Measurements from ENCODE around the gene OR52E4.

OR52E4 gene

GRCh38 chr11:5929571-5930368 lies 49.3 kb downstream of the OR52E4 start:
- no peaks in the 10 kb centered on the region for H3K27me3 ChIP-seq (replicated peaks)
- no peak overlapping the region for H3K4me3 ChIP-seq (ENCODE audit: low read depth, low read length)
- TF ChIP-seq CTCF (IDR thresholded peaks at IDR 0.05; ENCODE audit: low read depth, low read length, missing control alignments) = no peak
- no peaks in the 10 kb centered on the region for H3K36me3 ChIP-seq (replicated peaks)
- in situ Hi-C loops (cut with HindIII; ENCODE audit: low pct_ligation_motif_present, low sequenced_read_pairs) = no loop called here
- H3K27ac ChIP-seq = no peak overlapping the region
- no peak for DNase-seq

DNA sequence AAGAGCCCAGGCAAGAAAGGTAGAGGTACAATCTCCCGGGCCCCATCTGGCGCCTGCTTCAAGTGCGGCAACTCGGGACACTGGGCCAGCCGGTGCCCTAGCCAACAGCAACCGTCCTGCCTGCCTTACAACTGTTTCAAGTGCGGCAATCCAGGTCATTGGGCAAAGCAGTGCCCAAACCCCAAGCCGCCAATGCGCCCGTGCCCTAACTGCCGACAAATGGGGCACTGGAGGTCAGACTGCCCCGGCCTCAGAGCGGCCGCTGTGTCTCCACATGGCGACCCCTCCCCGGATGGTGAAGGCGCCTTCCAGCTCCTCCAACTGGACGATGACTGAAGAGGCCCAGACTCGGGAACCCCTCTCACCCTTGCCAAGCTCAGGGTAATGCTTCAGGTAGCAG lies 50.2 kb downstream of the OR52E4 start:
- Histone ChIP-seq H3K36me3 (replicated peaks) (no peaks in the 10 kb centered on the region), H3K27me3 (replicated peaks) (no peaks in the 10 kb centered on the region), H3K27ac (no peak overlapping the region), H3K4me3 (ENCODE audit: low read depth, low read length) (no peak overlapping the region)
- no peak for TF ChIP-seq CTCF (IDR thresholded peaks at IDR 0.05; ENCODE audit: low read depth, low read length, missing control alignments)
- DNase-seq = no peak
- in situ Hi-C loops (cut with HindIII; ENCODE audit: low pct_ligation_motif_present, low sequenced_read_pairs) = no loop called here

DNA sequence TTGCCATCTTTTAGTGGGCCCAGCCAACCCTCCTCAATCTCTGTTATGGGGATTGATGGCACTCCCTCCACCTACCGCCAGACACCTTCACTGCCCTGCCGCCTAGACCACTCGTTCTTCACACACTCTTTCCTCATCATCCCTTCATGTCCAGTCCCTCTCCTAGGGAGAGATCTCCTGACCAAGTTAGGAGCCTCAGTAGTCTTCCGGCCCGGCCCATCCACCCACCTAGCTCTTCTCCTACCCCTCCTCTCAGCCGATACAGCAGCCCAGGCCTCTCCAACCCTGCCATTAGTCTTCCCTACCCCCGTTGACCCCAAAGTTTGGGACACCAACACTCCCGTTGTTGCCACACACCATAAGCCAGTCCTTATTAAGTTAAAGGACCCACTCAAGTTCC lies 50.6 kb downstream of the OR52E4 start:
- Histone ChIP-seq H3K27ac (no peak overlapping the region), H3K36me3 (replicated peaks) (no peaks in the 10 kb centered on the region), H3K4me3 (ENCODE audit: low read depth, low read length) (no peak overlapping the region), H3K27me3 (replicated peaks) (no peaks in the 10 kb centered on the region)
- DNase-seq = no peak
- no peak for TF ChIP-seq CTCF (IDR thresholded peaks at IDR 0.05; ENCODE audit: low read depth, low read length, missing control alignments)
- in situ Hi-C loops (cut with HindIII; ENCODE audit: low pct_ligation_motif_present, low sequenced_read_pairs) = no loop called here

GRCh38 chr11:5932671-5933070 lies 52.2 kb downstream of the OR52E4 start:
- no peak for DNase-seq
- no peak for TF ChIP-seq CTCF (IDR thresholded peaks at IDR 0.05; ENCODE audit: low read depth, low read length, missing control alignments)
- in situ Hi-C loops (cut with HindIII; ENCODE audit: low pct_ligation_motif_present, low sequenced_read_pairs) = no loop called here
- Histone ChIP-seq H3K27ac (no peak overlapping the region), H3K27me3 (replicated peaks) (no peaks in the 10 kb centered on the region), H3K4me3 (ENCODE audit: low read depth, low read length) (no peak overlapping the region), H3K36me3 (replicated peaks) (no peaks in the 10 kb centered on the region)

DNA sequence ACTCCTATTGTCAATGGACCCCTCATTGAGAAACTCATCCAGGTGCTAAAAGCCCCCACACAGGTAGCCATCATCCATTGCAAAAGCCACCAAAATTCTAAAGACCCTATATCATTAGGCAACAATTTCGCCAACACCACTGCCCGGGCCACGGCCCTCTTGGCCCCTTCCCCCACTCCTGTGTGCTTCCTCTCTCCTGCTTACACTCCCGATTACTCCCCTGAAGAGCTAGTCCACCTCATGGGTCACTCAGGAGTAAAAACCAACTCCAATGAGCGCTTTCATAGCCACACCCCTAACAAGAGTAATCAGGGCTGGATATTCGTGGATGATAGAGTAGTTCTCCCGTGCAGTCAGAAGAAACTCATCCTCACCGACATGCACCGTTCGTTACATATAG lies 52.7 kb downstream of the OR52E4 start:
- H3K27me3 ChIP-seq (replicated peaks) = no peaks in the 10 kb centered on the region
- no peak for TF ChIP-seq CTCF (IDR thresholded peaks at IDR 0.05; ENCODE audit: low read depth, low read length, missing control alignments)
- in situ Hi-C loops (cut with HindIII; ENCODE audit: low pct_ligation_motif_present, low sequenced_read_pairs) = no loop called here
- DNase-seq = no peak
- H3K27ac ChIP-seq = no peak overlapping the region
- no peaks in the 10 kb centered on the region for H3K36me3 ChIP-seq (replicated peaks)
- H3K4me3 ChIP-seq (ENCODE audit: low read depth, low read length) = no peak overlapping the region
